Hematopoietic multipotent progenitor cell treated with erythropoietin and hydrocortisone succinate and interleukin-3 and kit ligand, for 6 days (in vitro differentiated cells): ENCODE results near the gene LRRC10B.
"Not testable (repeated sequence)": the region's sequence is repeated elsewhere in the genome, so short reads cannot be mapped to it uniquely, and the experiment has no call there.

ENCODE experiments used
- DNase-seq: peaks from one replicate; pipeline ENCODE4 v3.0.0-alpha.2; 2015

Gene LRRC10B

GRCh38 chr11:61507962-61508861 is at the start of gene LRRC10B:
Gene LRRC10B, plus strand, starts transcription at chr11:61508749. Its CDS starts 250 bp downstream, at chr11:61508999.
- DNase-seq, result peak; percentile 43

DNA sequence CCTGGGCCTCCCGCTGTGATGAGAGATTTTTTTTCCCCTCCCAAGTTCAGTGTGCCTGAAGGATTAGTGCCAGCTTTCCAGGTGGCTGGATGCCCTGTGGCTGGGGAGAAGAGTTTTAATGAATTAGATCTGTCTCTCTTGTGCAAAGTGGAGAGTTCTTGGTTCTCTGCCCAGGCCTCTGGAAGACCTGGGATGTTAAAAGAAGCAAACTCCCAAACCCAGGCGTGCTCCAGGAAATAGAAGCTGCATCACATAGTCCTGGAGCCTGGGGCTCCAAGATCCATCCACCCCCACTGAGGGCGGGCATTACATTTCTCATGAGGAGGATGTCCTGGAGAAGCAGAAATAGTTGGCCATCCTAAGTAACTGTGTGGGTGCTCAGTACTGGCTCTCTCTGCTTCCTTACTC is 48.1 kb upstream of the LRRC10B start:
- no peak for DNase-seq

GRCh38 chr11:61460986-61461385 is 47.6 kb upstream of the LRRC10B start:
- no peak for DNase-seq

DNA sequence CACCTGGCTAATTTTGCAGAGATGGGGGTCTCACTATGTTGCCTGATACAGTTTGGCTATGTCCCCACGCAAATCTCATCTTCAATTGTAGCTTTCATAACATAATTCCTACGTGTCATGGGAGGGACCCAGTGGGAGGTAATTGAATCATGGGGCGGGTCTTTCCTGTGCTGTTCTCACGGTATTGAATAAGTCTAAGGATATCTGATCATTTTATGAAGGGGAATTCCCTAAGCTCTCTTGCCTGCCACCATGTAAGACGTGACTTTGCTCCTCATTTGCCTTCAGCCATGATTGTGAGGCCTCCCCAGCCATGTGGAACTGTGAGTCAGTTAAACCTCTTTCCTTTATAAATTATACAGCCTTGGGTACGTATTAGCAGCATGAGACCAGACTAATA is 40.9 kb upstream of the LRRC10B start:
- DNase-seq, result not testable (repeated sequence)

- no peak for DNase-seq
Measured at GRCh38 chr11:61468002-61468401, 40.5 kb upstream of the LRRC10B start.

- no peak for DNase-seq
Measured at GRCh38 chr11:61472282-61472681, 36.3 kb upstream of the LRRC10B start.

DNA sequence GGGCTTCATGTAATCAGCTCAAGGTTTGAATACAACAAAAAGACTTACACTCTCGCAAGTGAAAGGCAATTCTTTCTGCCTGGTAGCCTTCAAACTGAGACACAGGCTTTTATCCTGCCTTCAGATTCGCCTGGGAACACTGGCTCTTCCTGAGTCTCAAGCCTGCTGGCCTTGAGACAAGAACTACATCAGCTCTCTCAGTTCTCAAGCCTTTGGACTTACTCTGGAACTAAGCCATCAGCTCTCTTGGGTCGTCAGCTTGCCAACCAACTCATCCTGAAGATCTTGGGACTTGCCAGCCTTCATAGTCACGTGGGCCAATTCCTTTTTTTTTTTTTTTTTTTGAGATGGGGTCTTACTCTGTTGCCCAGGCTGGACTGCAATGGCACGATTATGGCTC is 35.7 kb upstream of the LRRC10B start:
- no peak for DNase-seq

GRCh38 chr11:61473370-61474012 is 35.1 kb upstream of the LRRC10B start:
- DNase-seq, result peak; percentile 70

GRCh38 chr11:61474013-61474643 is 34.4 kb upstream of the LRRC10B start:
- DNase-seq, result no peak

- no peak for DNase-seq
Measured at GRCh38 chr11:61475433-61475832, 33.1 kb upstream of the LRRC10B start.

DNA sequence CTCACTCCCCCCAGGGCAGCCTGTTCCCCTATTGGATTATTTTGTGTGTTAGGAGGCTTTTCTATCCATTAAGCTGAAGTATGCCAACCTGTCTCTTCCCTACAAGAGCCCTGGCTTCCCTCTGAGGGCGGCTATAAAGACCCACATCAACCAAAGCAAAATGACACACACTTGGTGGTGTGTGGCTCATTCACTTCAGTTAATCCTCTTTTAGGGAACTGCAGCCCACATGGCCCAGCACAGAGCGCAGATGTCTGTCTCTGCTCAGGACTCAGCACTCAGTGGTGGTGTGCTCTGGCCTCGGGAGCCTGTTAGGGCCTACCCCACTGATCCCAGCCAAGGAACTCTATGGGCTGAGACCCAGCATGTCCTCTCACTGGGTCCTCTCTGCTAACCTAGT is 32.2 kb upstream of the LRRC10B start:
- no peak for DNase-seq

DNA sequence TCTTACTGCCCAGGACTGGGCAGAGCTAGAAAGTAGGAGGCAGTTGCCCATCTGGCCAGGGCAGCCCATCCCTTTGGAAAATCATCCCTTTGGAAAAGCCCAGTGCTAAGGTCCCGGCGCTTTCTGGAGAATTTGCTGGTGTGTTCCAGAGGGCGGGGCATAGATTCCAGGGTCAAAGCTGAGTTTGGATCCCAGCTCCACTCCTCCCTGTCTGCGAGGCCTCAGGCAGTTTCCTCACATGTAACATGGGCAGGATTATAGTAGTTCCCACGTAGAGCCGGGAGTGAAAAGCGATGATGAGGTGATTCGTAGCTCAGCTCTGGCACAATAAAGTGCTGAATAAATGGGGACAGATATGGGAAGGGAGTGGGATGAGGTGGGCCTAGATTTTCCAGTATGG is 31.4 kb upstream of the LRRC10B start:
- no peak for DNase-seq

DNA sequence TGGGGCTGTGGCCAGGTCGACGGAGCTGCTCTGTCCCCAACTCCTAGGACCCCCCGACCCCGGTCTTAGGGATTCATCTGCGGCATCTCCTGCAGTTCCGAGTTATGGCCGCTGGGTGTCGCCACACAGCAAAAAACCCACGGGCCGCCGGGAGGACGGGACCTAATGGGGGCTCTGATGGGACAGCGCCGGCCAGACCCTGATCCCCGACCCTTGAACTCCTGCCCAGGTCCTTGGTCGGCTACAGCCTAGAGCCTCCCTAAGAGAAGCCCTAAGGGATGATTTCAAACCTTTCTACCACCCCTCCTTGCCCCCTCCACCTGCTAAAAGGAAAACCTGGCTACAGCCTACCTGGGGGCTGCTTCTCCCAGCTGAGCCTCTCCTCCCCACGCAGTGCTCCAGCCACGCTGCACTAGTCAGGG is 30.8 kb upstream of the LRRC10B start:
- peak; percentile 66 for DNase-seq

GRCh38 chr11:61479360-61480058 is 29.0 kb upstream of the LRRC10B start:
- DNase-seq, result not testable (repeated sequence)

- no peak for DNase-seq
Measured at GRCh38 chr11:61480261-61480993, 28.1 kb upstream of the LRRC10B start.

GRCh38 chr11:61480994-61481335 is 27.6 kb upstream of the LRRC10B start:
- DNase-seq, result no peak

- no peak for DNase-seq
Measured at GRCh38 chr11:61481806-61482205, 26.7 kb upstream of the LRRC10B start.

- peak; percentile 53 for DNase-seq
Measured at GRCh38 chr11:61482513-61482912, 26.0 kb upstream of the LRRC10B start.

DNA sequence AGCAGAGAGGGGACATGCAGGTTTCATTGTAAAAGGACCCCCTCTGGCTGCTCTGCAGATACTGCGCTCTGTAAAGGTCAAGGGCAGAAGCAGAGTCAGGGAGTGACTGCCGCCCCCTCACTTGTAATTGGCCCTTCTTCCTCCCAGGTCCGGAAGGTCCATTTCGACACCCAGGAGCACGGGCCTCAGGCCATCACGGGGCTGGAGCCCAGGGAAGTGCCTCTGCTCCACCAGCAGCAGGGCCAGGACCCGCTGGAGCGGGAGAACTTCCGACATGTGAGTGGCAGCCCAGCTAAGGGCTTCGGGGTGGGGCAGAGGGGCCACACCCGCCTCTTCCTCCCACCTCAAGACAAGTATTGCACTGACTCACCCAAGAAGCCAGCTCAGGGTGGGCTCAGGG is 24.0 kb upstream of the LRRC10B start:
- DNase-seq, result no peak

DNA sequence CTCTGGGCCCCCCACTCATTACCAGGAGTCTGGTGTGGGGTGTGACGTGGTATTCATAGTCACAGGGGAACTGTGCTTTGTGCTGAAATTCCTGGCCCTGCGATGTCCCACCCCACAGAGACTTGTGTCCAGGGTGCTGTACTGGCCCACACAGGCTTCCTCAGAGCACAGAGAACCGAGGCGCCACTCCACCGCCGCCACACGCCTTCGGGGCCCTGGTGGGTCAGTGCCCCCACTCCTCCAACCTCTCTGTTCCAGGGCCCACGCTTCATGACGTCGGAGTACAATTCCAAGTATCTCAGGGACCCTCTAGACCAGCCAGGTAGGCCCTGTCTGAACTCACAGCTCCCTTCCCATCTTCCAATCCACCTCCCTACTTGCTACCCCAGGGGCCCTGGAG is 23.5 kb upstream of the LRRC10B start:
- DNase-seq, result no peak

DNA sequence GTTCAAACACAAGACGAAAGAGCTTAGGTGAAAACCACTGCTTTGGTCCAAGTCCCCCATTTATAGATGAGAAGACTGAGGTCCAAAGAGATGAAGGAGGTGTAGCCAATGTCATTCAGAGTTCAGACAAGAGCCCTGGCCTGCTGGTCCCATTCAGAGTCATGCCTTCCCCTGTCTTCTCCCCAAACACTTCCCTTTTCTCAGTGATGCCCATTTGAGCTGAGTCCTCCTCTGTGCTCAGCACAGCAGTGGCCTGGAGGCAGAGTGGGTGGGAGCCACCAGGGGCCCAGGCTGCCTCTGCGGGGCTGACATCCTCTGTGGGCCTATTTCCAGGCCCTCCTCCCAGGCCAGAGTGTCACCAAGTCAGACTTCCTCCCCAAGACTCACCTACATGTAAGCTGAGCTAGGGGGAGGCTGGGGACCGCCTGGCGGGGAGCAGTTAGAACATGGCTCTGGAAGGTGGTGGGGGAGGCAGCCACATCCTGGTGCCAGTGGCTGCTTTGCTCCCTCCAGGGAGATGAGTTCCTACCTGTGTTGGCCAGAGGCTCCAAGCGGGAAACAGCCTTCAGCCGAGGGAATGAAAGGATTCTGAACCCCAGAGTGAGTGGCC is 22.4 kb upstream of the LRRC10B start:
- no peak for DNase-seq

- DNase-seq, result no peak
Measured at GRCh38 chr11:61486779-61487178, 21.8 kb upstream of the LRRC10B start.
